GM23248 (cell line): Measurements from ENCODE around the gene ANO2.

ENCODE experiments used
- EZH2 ChIP-seq: fragments of 200-600 bp; sonication (generic); IDR thresholded peaks from 2 replicates; pipeline ENCODE4 v1.6.1; 2018; ENCODE audit warnings: antibody characterized with exemption, mild to moderate bottlenecking; ENCODE audit not compliant: insufficient read depth, poor library complexity, severe bottlenecking
- EZH2phosphoT487 ChIP-seq: fragments of 200-600 bp; sonication (generic); IDR thresholded peaks from 2 replicates; pipeline ENCODE4 v1.6.1; 2018; ENCODE audit warnings: antibody characterized with exemption, moderate library complexity, mild to moderate bottlenecking, low read depth; ENCODE audit not compliant: insufficient read depth

- TF ChIP-seq EZH2phosphoT487 (no peak), EZH2 (no peak)
Observed at GRCh38 chr12:5776091-5776490, 169.0 kb downstream of the ANO2 start.
